GM21576 (cell line): Measurements from ENCODE around the gene SKIL.

Source experiments
- ATAC-seq: cut with Tn5 transposase; IDR thresholded peaks from one replicate; pipeline ENCODE4 v1.9.1; 2021; ENCODE audit warnings: mild to moderate bottlenecking, moderate library complexity; ENCODE audit not compliant: unreplicated experiment

Gene SKIL

GRCh38 chr3:170346481-170347392, 10.8 kb upstream of the SKIL start:
- no peak for ATAC-seq

- peak; percentile 57 for ATAC-seq
These were observed 6.8 kb upstream of the SKIL start for GRCh38 chr3:170350515-170351413.

GRCh38 chr3:170352936-170353335, 4.6 kb upstream of the SKIL start:
- ATAC-seq, result peak; percentile 17

GRCh38 chr3:170353485-170353884, 4.0 kb upstream of the SKIL start:
- no peak for ATAC-seq

GRCh38 chr3:170354760-170355159, 2.8 kb upstream of the SKIL start:
- no peak for ATAC-seq

- ATAC-seq, result peak; percentile 21
These were observed 1.5 kb upstream of the SKIL start for GRCh38 chr3:170355738-170356595.

GRCh38 chr3:170356596-170357175, 829 bp upstream of the SKIL start:
- ATAC-seq, result peak; percentile 34

GRCh38 chr3:170358042-170359010, 811 bp downstream of the SKIL start:
- ATAC-seq, result no peak

GRCh38 chr3:170359178-170359704, 1.7 kb downstream of the SKIL start:
- no peak for ATAC-seq

GRCh38 chr3:170360466-170360865, 3.0 kb downstream of the SKIL start:
- ATAC-seq, result no peak

- ATAC-seq, result no peak
These were observed 3.4 kb downstream of the SKIL start for GRCh38 chr3:170360916-170361315.

GRCh38 chr3:170361711-170362110, 4.2 kb downstream of the SKIL start:
- ATAC-seq, result no peak

- no peak for ATAC-seq
These were observed 6.0 kb downstream of the SKIL start for GRCh38 chr3:170363471-170363994.

GRCh38 chr3:170364965-170365364, 7.5 kb downstream of the SKIL start:
- ATAC-seq, result no peak

- no peak for ATAC-seq
These were observed 10.3 kb downstream of the SKIL start for GRCh38 chr3:170367797-170368196.

- no peak for ATAC-seq
These were observed 11.4 kb downstream of the SKIL start for GRCh38 chr3:170368921-170369320.

- ATAC-seq, result no peak
These were observed 14.8 kb downstream of the SKIL start for GRCh38 chr3:170372190-170372879.

GRCh38 chr3:170383567-170383966, 26.1 kb downstream of the SKIL start:
- no peak for ATAC-seq
